GM10248 (cell line): ENCODE measurements around the gene CPNE7.

Experiments
- CTCF ChIA-PET: fragments of 300-600 bp; sonication (Branson Sonifier 250); formaldehyde crosslinking; extraction: SDS; loops from one replicate; lab custom pipeline; 2021; ENCODE audit warnings: antibody characterized with exemption; lab: Yijun Ruan, JAX
- POLR2A ChIA-PET: fragments of 350-650 bp; sonication (Branson Sonifier 250); formaldehyde crosslinking; extraction: SDS; loops from one replicate; lab custom pipeline; 2020; ENCODE audit warnings: antibody characterized with exemption; lab: Yijun Ruan, JAX
- DNase-seq: peaks from one replicate; pipeline ENCODE4 v3.0.0; 2012; ENCODE audit errors: extremely low spot score
- CTCF ChIP-seq: IDR thresholded peaks from 2 replicates; pipeline ENCODE4 v1.5.1; 2012; ENCODE audit warnings: mild to moderate bottlenecking, low read depth; ENCODE audit errors: extremely low read depth, missing control alignments, control extremely low read depth

Gene CPNE7

GRCh38 chr16:89574681-89575246 is 794 bp upstream of the CPNE7 start:
- CTCF ChIA-PET: interaction anchor here (0.6 to 1.7 kb wide), 3 partner anchors 9 to 40 kb away, joined by 3 to 6 read pairs (median 6); no protein-coding TSS in a partner anchor
- POLR2A ChIA-PET: interaction anchor here (0.6 to 1.0 kb wide), 2 partner anchors 8 to 590 kb away, joined by 4 to 6 read pairs; no protein-coding TSS in a partner anchor
- DNase-seq: peak; percentile 91
- peak; percentile 94 for TF ChIP-seq CTCF

GRCh38 chr16:89576153-89577054 is 846 bp downstream of the CPNE7 start:
- no peak for TF ChIP-seq CTCF
- ChIA-PET CTCF (interaction anchor here (0.7 to 1.7 kb wide), 4 partner anchors 11 to 124 kb away, joined by 3 to 7 read pairs (median 4); no protein-coding TSS in a partner anchor), POLR2A (interaction anchor here (1.2 kb wide), 1 partner anchor 11 kb away, joined by 3 read pairs; no protein-coding TSS in a partner anchor)
- no peak for DNase-seq

- ChIA-PET POLR2A (interaction anchor here (0.7 to 1.2 kb wide), 2 partner anchors 12 to 226 kb away, joined by 3 read pairs; no protein-coding TSS in a partner anchor), CTCF (interaction anchor here (0.8 to 1.0 kb wide), 2 partner anchors 37 to 124 kb away, joined by 3 read pairs; no protein-coding TSS in a partner anchor)
- no peak for TF ChIP-seq CTCF
- no peak for DNase-seq
Observed at GRCh38 chr16:89577055-89577759, 1.6 kb downstream of the CPNE7 start.

GRCh38 chr16:89579351-89579750 is 3.8 kb downstream of the CPNE7 start:
- DNase-seq: no peak
- ChIA-PET POLR2A (no interaction called here), CTCF (no interaction called here)
- no peak for TF ChIP-seq CTCF

- POLR2A ChIA-PET: no interaction called here
- no peak for DNase-seq
Observed at GRCh38 chr16:89581045-89581695, 5.6 kb downstream of the CPNE7 start.

More at GRCh38 chr16:89581045-89581695, 5.6 kb downstream of the CPNE7 start:
- no peak for TF ChIP-seq CTCF
- CTCF ChIA-PET: no interaction called here
